ENCODE measurements around the gene CP. TPM values are rescaled to one million over a fixed set of nuclear protein-coding genes. Genes with fewer than 3 reads are reported as not detected.

The CP gene
- total and polyA plus RNA-seq, 9 of the 15 experiments (the other 6 are each of a cell fraction or from before 2014, with no cell fraction given): 0.30 to 0.75 TPM; not detected in 7

GRCh38 chr3:149233323-149233722 is 11.7 kb upstream of the CP start:
- Histone ChIP-seq H3K4me3 (no peak overlapping the region), H3K36me3 (ENCODE audit: control insufficient read depth, insufficient read depth, low read length) (no peaks in the 10 kb centered on the region), H4K20me1 (replicated peaks; ENCODE audit: control insufficient read depth, insufficient read depth, low read length) (no peaks in the 10 kb centered on the region; the same call in 1 of the 2 replicates), H3K9me1 (ENCODE audit: control insufficient read depth, insufficient read depth, low read length) (no peaks in the 10 kb centered on the region), H3K27me3 (ENCODE audit: control insufficient read depth in 2 of 2, insufficient read depth in 2 of 2, low read length in 2 of 2) (no peaks in the 10 kb centered on the region), H3K4me2 (ENCODE audit: insufficient read depth, low read length) (peak overlapping the region; percentile 45; the same call in 1 of the 2 replicates), H3K9ac (ENCODE audit: insufficient read depth in 1 of 2, low read depth in 2 of 2, low read length in 2 of 2) (no peak overlapping the region; a peak in 1 of 4 replicates), H3K27ac (ENCODE audit: extremely low read depth, low read depth, low read length) (peak overlapping the region; percentile 45; the same call in 1 of the 3 replicates), H3K4me1 (replicated peaks in 1 of 2; ENCODE audit: control insufficient read depth in 2 of 2, insufficient read depth in 2 of 2, low read length in 2 of 2) (peaks cover 0 to 19% of the 10 kb centered on the region in 2 experiments; a peak in 4 of 5 replicates), H3K9me3 (replicated peaks; ENCODE audit: control insufficient read depth, insufficient read depth, low read depth, low read length) (no peaks in the 10 kb centered on the region), H2AFZ (ENCODE audit: low read depth, low read length) (peak overlapping the region; percentile 74), H3K79me2 (ENCODE audit: control insufficient read depth, insufficient read depth, low read length) (no peaks in the 10 kb centered on the region)
- FAIRE-seq (peak; percentile 85), ATAC-seq (peak; percentile 90), DNase-seq (ENCODE audit: extremely low read depth in 1 of 4, low spot score in 3 of 4) (peak; percentile 21 to 71 (median 54))
- no TSS peak for BruUV-seq (replicated peaks)
- ChIA-PET CTCF (ENCODE audit: low intra/inter-chr PET ratio) (no interaction called here), POLR2A (interaction anchor here (0.5 to 1.1 kb wide), 3 partner anchors 11 to 311 kb away, joined by 3 to 4 read pairs (median 3); no protein-coding TSS in a partner anchor)
- in situ Hi-C loops (cut with MboI) (no loop called here), intact Hi-C loops (cut with micrococcal nuclease) (no loop called here)
- WGBS (ENCODE audit: insufficient coverage, low coverage, missing lambda C conversion rate): 2% methylated on average over 4 of the region's 4 CpGs
- TF ChIP-seq DNMT1 (IDR thresholded peaks at IDR 0.05): no peak
- no peak for TF ChIP-seq ZNF224 (CRISPR knock-in tag; IDR thresholded peaks at IDR 0.05)
- TF ChIP-seq HNRNPLL (IDR thresholded peaks at IDR 0.05; ENCODE audit: low read depth, low read length, poor library complexity, severe bottlenecking): no peak
- peak; percentile 75 for TF ChIP-seq SMARCA4 (IDR thresholded peaks at IDR 0.05)
- peak; percentile 48; the same call in 1 of the 2 replicates for TF ChIP-seq RNF2 (IDR thresholded peaks at IDR 0.05)
- peak; percentile 86 for TF ChIP-seq NCOR1 (IDR thresholded peaks at IDR 0.05)
- TF ChIP-seq TAF1 (IDR thresholded peaks at IDR 0.05; ENCODE audit: control insufficient read depth, extremely low read depth, insufficient read depth, low read length, severe bottlenecking): peak; percentile 19
- peak; percentile 35; the same call in 1 of the 2 replicates for TF ChIP-seq BCOR (IDR thresholded peaks at IDR 0.05)
- peak; percentile 19 to 54; a peak in 2 of 4 replicates for TF ChIP-seq RCOR1 (IDR thresholded peaks at IDR 0.05; ENCODE audit: borderline replicate concordance in 1 of 2, low read depth in 2 of 2, low read length in 2 of 2)
- TF ChIP-seq POLR2AphosphoS5 (IDR thresholded peaks at IDR 0.05; ENCODE audit: control insufficient read depth, insufficient read depth, low read depth, low read length): peak; percentile 94
- TF ChIP-seq CBFA2T3 (IDR thresholded peaks at IDR 0.05): peak; percentile 95
- TF ChIP-seq KLF16 (IDR thresholded peaks at IDR 0.05): peak; percentile 88
- TF ChIP-seq TCF3 (CRISPR knock-in tag; IDR thresholded peaks at IDR 0.05): peak; percentile 98
- TF ChIP-seq ARID1B (IDR thresholded peaks at IDR 0.05): peak; percentile 92
- TF ChIP-seq DPF2 (IDR thresholded peaks at IDR 0.05): peak; percentile 83
- 0 out of 2 replicates have a peak, but pooled peaks have one; percentile 43 for TF ChIP-seq ZNF589 (CRISPR knock-in tag; IDR thresholded peaks at IDR 0.05; ENCODE audit: low read depth)
- peak in 1 of 2 experiments; percentile 29; a peak in 1 of 4 replicates for TF ChIP-seq MAZ (CRISPR knock-in tag; conservative IDR thresholded peaks at IDR 0.05 in 1 of 2, IDR thresholded peaks at IDR 0.05 in 1 of 2)
- TF ChIP-seq CBFA2T2 (conservative IDR thresholded peaks at IDR 0.05): peak; percentile 88
- TF ChIP-seq, protein P1, sequence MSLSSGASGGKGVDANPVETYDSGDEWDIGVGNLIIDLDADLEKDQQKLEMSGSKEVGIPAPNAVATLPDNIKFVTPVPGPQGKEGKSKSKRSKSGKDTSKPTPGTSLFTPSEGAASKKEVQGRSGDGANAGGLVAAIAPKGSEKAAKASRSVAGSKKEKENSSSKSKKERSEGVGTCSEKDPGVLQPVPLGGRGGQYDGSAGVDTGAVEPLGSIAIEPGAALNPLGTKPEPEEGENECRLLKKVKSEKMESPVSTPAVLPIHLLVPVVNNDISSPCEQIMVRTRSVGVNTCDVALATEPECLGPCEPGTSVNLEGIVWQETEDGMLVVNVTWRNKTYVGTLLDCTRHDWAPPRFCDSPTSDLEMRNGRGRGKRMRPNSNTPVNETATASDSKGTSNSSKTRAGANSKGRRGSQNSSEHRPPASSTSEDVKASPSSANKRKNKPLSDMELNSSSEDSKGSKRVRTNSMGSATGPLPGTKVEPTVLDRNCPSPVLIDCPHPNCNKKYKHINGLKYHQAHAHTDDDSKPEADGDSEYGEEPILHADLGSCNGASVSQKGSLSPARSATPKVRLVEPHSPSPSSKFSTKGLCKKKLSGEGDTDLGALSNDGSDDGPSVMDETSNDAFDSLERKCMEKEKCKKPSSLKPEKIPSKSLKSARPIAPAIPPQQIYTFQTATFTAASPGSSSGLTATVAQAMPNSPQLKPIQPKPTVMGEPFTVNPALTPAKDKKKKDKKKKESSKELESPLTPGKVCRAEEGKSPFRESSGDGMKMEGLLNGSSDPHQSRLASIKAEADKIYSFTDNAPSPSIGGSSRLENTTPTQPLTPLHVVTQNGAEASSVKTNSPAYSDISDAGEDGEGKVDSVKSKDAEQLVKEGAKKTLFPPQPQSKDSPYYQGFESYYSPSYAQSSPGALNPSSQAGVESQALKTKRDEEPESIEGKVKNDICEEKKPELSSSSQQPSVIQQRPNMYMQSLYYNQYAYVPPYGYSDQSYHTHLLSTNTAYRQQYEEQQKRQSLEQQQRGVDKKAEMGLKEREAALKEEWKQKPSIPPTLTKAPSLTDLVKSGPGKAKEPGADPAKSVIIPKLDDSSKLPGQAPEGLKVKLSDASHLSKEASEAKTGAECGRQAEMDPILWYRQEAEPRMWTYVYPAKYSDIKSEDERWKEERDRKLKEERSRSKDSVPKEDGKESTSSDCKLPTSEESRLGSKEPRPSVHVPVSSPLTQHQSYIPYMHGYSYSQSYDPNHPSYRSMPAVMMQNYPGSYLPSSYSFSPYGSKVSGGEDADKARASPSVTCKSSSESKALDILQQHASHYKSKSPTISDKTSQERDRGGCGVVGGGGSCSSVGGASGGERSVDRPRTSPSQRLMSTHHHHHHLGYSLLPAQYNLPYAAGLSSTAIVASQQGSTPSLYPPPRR (CRISPR knock-in tag; IDR thresholded peaks at IDR 0.05; ENCODE audit: borderline replicate concordance): 0 out of 2 replicates have a peak, but pooled peaks have one; percentile 37
- no peak for TF ChIP-seq ATF1 (CRISPR knock-in tag; IDR thresholded peaks at IDR 0.05)
- TF ChIP-seq ATF1 (tag; IDR thresholded peaks at IDR 0.05): 0 out of 2 replicates have a peak, but pooled peaks have one; percentile 21
- 0 out of 2 replicates have a peak, but pooled peaks have one; percentile 40 for TF ChIP-seq MEF2D (tag; conservative IDR thresholded peaks at IDR 0.05; ENCODE audit: low read depth)
